HepG2 (cell line): ENCODE measurements around the gene PLK5. TPM values are rescaled to one million over a fixed set of nuclear protein-coding genes. Genes with fewer than 3 reads are reported as not detected.
"Not testable (repeated sequence)": the region's sequence is repeated elsewhere in the genome, so short reads cannot be mapped to it uniquely, and the experiment has no call there.

Experiments used
- ATAC-seq: fragments of 200-7000 bp; cut with Tn5 transposase; 3 replicates; pipeline ENCODE4 v1.9.1; 2020; ENCODE audit warnings: mild to moderate bottlenecking, moderate library complexity
- BruUV-seq: library from RNA; stranded (reverse); fragments of 400-500 nt; replicated peaks from 2 replicates; lab custom pipeline; 2021; lab: Mats Ljungman, UMichigan
- CTCF ChIA-PET: fragments of 300-600 bp; formaldehyde crosslinking; extraction: SDS; loops from one replicate; lab custom pipeline; 2021; ENCODE audit warnings: low total read pairs, inconsistent platforms, low intra/inter-chr PET ratio; lab: Yijun Ruan, JAX
- POLR2A ChIA-PET: fragments of 350-600 bp; sonication (Branson Sonifier 250); formaldehyde crosslinking; loops from one replicate; lab custom pipeline; 2020; ENCODE audit warnings: antibody characterized with exemption, inconsistent platforms; lab: Yijun Ruan, JAX
- DNase-seq: peaks from one replicate; pipeline ENCODE4 v3.0.0-alpha.2; 2015; ENCODE audit warnings: low spot score
- FAIRE-seq: peaks from 3 replicates; lab custom pipeline; 2011; peaks lifted over from hg19 to GRCh38; lab: Jason Lieb, UNC
- H2AFZ ChIP-seq: one replicate; pipeline ENCODE4 v1.6.1; 2011; ENCODE audit warnings: low read length, inconsistent platforms
- H3K27ac ChIP-seq: fragments of 300-600 bp; 3 replicates; pipeline ENCODE4 v1.8.0; 2011; ENCODE audit warnings: mixed run types, mild to moderate bottlenecking, mixed read lengths, low read length, inconsistent platforms; ENCODE audit not compliant: insufficient read depth; ENCODE audit errors: extremely low read length
- H3K27me3 ChIP-seq, 2 experiments: fragments of 200-600 bp in 1 of 2; 2 replicates in 1 of 2; 3 replicates in 1 of 2; pipeline versions ENCODE4 v1.6.0 to v1.8.0; 2011; ENCODE audit warnings: low read length in 2 of 2, mild to moderate bottlenecking in 2 of 2, moderate library complexity in 2 of 2, inconsistent platforms in 1 of 2; ENCODE audit not compliant: insufficient read depth in 2 of 2, control insufficient read depth in 1 of 2
- H3K36me3 ChIP-seq, 2 experiments: fragments of 200-600 bp in 1 of 2; replicated peaks in 1 of 2; 2 replicates in 1 of 2; 3 replicates in 1 of 2; pipeline versions ENCODE4 v1.5.1 to v1.8.0; 2011; ENCODE audit warnings: low read length in 2 of 2, inconsistent platforms in 1 of 2; ENCODE audit not compliant: insufficient read depth in 2 of 2, control insufficient read depth in 1 of 2
- H3K4me1 ChIP-seq: 2 replicates; pipeline ENCODE4 v1.5.1; 2012; ENCODE audit warnings: low read length, inconsistent platforms; ENCODE audit not compliant: insufficient read depth
- H3K4me2 ChIP-seq: 2 replicates; pipeline ENCODE4 v1.6.0; 2011; ENCODE audit warnings: low read depth, low read length, inconsistent platforms
- H3K4me3 ChIP-seq, 3 experiments: fragments of 200-600 bp in 1 of 3; sonication (generic), shearing (Covaris generic) in 1 of 3; replicated peaks in 1 of 3; 2 replicates each; pipeline ENCODE4 v1.5.1; 2011 to 2016; ENCODE audit warnings: low read length in 3 of 3, inconsistent platforms in 2 of 3, low read depth in 2 of 3, mild to moderate bottlenecking in 2 of 3, control low read depth in 1 of 3, mixed read lengths in 1 of 3; ENCODE audit not compliant: insufficient read depth in 1 of 3
- H3K79me2 ChIP-seq: one replicate; pipeline ENCODE4 v1.6.1; 2011; ENCODE audit warnings: low read length, inconsistent platforms; ENCODE audit not compliant: insufficient read depth
- H3K9ac ChIP-seq: 2 replicates; pipeline ENCODE4 v1.6.0; 2011; ENCODE audit warnings: mild to moderate bottlenecking, low read depth, low read length, inconsistent platforms; ENCODE audit not compliant: insufficient read depth
- H3K9me3 ChIP-seq: 2 replicates; pipeline ENCODE4 v1.5.1; 2012; ENCODE audit warnings: mild to moderate bottlenecking, low read length
- H4K20me1 ChIP-seq: 2 replicates; pipeline ENCODE4 v1.6.0; 2011; ENCODE audit warnings: inconsistent platforms, mild to moderate bottlenecking, low read length, moderate library complexity; ENCODE audit not compliant: insufficient read depth
- IRF2 ChIP-seq: IDR thresholded peaks from 2 replicates; pipeline ENCODE4 v1.6.1; 2018; ENCODE audit warnings: missing genetic modification reagents, missing compliant biosample characterization
- NR2C2 ChIP-seq: sonication (generic); formaldehyde crosslinking; IDR thresholded peaks from 2 replicates; pipeline ENCODE4 v1.4.0; 2020; ENCODE audit warnings: missing genetic modification reagents, mild to moderate bottlenecking, moderate library complexity, borderline replicate concordance
- ZNF296 ChIP-seq: sonication (generic); formaldehyde crosslinking; conservative IDR thresholded peaks from 2 replicates; pipeline ENCODE4 v1.5.0; 2020; ENCODE audit warnings: mild to moderate bottlenecking, missing genetic modification reagents
- WGBS: methylation state at CpG from one replicate; pipeline ENCODE4 v1.1.6; 2017; ENCODE audit warnings: low lambda C conversion rate; 5-methylcytosine and 5-hydroxymethylcytosine counted together
- in situ Hi-C: cut with HindIII; loops from 2 replicates; pipeline ENCODE4 v1.10.0; 2017; ENCODE audit warnings: low pct_unique_long_range_greater_than_20kb; ENCODE audit not compliant: extremely low pct_ligation_motif_present
- intact Hi-C: fragments of 100-400 bp; cut with micrococcal nuclease; formaldehyde crosslinking; loops from one replicate; pipeline ENCODE4 v1.10.0; 2022; ENCODE audit not compliant: unreplicated experiment
- polyA plus RNA-seq, 8 experiments: library from polyadenylated mRNA; depleted of rRNA in 3 of 8; stranded (reverse) in 7 of 8; unstranded in 1 of 8; fragments of >200 nt; fragmentation: Illumina TruSeq in 4 of 8; extraction: Trizol in 4 of 8; gene quantifications; 2 replicates each; pipeline versions ENCODE4 v1.2.1 to v1.2.3, GENCODE V29; 2011 to 2016; ENCODE audit warnings: low read depth in 4 of 8, missing spikeins in 1 of 8, mixed read lengths in 1 of 8; ENCODE audit not compliant: insufficient read depth in 1 of 8
- total RNA-seq, 5 experiments: library from RNA; depleted of rRNA; stranded (reverse); fragments of >200 nt; fragmentation: Illumina TruSeq; extraction: Trizol; gene quantifications; 2 replicates each; pipeline ENCODE4 v1.2.3, GENCODE V29; 2016; ENCODE audit warnings: low read depth in 1 of 5
- TF ChIP-seq, protein P1 (sequence below): sonication (generic); formaldehyde crosslinking; IDR thresholded peaks from 2 replicates; pipeline ENCODE4 v1.5.0; 2020; ENCODE audit warnings: missing genetic modification reagents
- TF ChIP-seq, protein P2 (sequence below): sonication (generic); formaldehyde crosslinking; IDR thresholded peaks from 2 replicates; pipeline ENCODE4 v1.4.0; 2020; ENCODE audit warnings: mild to moderate bottlenecking, missing genetic modification reagents
- TF ChIP-seq, protein P3 (sequence below): sonication (generic); formaldehyde crosslinking; IDR thresholded peaks from 2 replicates; pipeline ENCODE4 v1.5.0; 2020; ENCODE audit warnings: missing genetic modification reagents

PLK5 gene
- total and polyA plus RNA-seq, 2 of the 13 experiments (the other 11 are each of a cell fraction or from before 2014, with no cell fraction given): not detected

DNA sequence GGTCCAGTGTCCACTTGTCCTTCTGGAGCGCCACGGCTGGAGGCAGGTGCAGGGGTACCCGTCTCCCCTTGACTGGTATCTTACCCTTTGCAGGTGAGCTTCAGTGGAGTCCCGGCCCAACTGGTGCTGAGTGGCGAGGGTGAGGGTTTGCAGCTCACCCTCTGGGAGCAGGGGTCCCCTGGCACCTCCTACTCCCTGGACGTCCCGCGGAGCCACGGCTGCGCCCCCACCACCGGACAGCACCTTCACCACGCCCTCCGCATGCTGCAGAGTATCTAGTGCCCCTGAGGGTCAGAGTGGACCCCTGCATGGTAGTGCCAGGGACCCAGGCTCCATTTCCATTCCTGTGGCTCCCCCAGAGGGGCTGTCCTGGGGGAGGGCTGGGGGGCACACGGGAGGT lies 11.1 kb downstream of the PLK5 start:
- intact Hi-C loops: no loop called here
- ATAC-seq: no peak
- H3K27me3 ChIP-seq: peaks cover 1 to 12% of the 10 kb centered on the region in 2 experiments; a peak in 4 of 5 replicates
- DNase-seq: no peak
- TF ChIP-seq, protein P1, sequence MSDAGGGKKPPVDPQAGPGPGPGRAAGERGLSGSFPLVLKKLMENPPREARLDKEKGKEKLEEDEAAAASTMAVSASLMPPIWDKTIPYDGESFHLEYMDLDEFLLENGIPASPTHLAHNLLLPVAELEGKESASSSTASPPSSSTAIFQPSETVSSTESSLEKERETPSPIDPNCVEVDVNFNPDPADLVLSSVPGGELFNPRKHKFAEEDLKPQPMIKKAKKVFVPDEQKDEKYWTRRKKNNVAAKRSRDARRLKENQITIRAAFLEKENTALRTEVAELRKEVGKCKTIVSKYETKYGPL (CRISPR knock-in tag): no peak
- TF ChIP-seq ZNF296: no peak
- TF ChIP-seq, protein P2, sequence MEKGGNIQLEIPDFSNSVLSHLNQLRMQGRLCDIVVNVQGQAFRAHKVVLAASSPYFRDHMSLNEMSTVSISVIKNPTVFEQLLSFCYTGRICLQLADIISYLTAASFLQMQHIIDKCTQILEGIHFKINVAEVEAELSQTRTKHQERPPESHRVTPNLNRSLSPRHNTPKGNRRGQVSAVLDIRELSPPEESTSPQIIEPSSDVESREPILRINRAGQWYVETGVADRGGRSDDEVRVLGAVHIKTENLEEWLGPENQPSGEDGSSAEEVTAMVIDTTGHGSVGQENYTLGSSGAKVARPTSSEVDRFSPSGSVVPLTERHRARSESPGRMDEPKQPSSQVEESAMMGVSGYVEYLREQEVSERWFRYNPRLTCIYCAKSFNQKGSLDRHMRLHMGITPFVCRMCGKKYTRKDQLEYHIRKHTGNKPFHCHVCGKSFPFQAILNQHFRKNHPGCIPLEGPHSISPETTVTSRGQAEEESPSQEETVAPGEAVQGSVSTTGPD: no peak
- no peak for TF ChIP-seq NR2C2 (CRISPR knock-in tag)
- TF ChIP-seq, protein P3, sequence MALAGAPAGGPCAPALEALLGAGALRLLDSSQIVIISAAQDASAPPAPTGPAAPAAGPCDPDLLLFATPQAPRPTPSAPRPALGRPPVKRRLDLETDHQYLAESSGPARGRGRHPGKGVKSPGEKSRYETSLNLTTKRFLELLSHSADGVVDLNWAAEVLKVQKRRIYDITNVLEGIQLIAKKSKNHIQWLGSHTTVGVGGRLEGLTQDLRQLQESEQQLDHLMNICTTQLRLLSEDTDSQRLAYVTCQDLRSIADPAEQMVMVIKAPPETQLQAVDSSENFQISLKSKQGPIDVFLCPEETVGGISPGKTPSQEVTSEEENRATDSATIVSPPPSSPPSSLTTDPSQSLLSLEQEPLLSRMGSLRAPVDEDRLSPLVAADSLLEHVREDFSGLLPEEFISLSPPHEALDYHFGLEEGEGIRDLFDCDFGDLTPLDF (CRISPR knock-in tag): no peak
- TF ChIP-seq IRF2: no peak
- TF ChIP-seq, all 625 proteins: peak for 0
- 80% methylated on average over 3 of the region's 14 CpGs for WGBS
- Histone ChIP-seq H3K9ac (no peak overlapping the region), H4K20me1 (no peaks in the 10 kb centered on the region), H3K36me3 (no peaks in the 10 kb centered on the region), H3K4me3 (no peak overlapping the region), H3K79me2 (no peaks in the 10 kb centered on the region), H2AFZ (no peak overlapping the region), H3K4me1 (peaks cover 8% of the 10 kb centered on the region), H3K27ac (no peak overlapping the region), H3K4me2 (no peak overlapping the region), H3K9me3 (no peaks in the 10 kb centered on the region)
- ChIA-PET POLR2A (no interaction called here), CTCF (no interaction called here)
- BruUV-seq: no TSS peak
- in situ Hi-C loops: no loop called here
- FAIRE-seq: no peak

DNA sequence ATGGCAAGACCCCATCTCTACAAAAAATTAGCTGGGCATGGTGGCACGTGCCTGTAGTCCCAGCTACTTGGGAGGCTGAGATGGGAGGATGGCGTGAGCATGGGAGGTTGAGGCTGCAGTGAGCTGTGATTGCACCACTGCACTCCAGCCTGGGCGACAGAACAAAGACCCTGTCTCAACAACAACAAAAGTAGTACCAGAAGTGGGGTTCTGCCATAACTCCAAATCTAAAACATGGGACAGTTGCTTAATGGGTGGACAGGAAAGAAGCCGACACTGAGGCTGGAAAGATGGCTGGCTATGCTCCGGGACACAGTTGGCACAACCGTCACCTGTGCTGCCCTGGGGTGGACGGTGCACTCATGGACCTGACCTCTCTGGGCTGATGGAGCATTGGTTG lies 11.8 kb downstream of the PLK5 start:
- FAIRE-seq, intact Hi-C loops, H2AFZ ChIP-seq, H4K20me1 ChIP-seq, H3K36me3 ChIP-seq, H3K27me3 ChIP-seq, H3K9me3 ChIP-seq, in situ Hi-C loops, DNase-seq, ATAC-seq, POLR2A ChIA-PET, H3K4me2 ChIP-seq, H3K4me1 ChIP-seq, H3K9ac ChIP-seq, H3K27ac ChIP-seq, H3K4me3 ChIP-seq, BruUV-seq, H3K79me2 ChIP-seq: not testable (repeated sequence)
- WGBS: 62% methylated on average over 4 of the region's 7 CpGs
- CTCF ChIA-PET: interaction anchor here (0.6 kb wide), 1 partner anchor 602 kb away, joined by 3 read pairs; no protein-coding TSS in a partner anchor
